NCI-H82 (cell line): Measurements from ENCODE around the gene CD79B.
A peak's percentile ranks its signal among the peaks of the same experiment; 100 is the strongest.
"Not testable (repeated sequence)": the region's sequence is repeated elsewhere in the genome, so short reads cannot be mapped to it uniquely, and the experiment has no call there.

Source experiments
- DNase-seq: peaks from one replicate; lab custom pipeline; 2025; lab: John Stamatoyannopoulos, UW

Gene CD79B

GRCh38 chr17:63933598-63933997, 1.5 kb upstream of the CD79B start:
- no peak for DNase-seq

DNA sequence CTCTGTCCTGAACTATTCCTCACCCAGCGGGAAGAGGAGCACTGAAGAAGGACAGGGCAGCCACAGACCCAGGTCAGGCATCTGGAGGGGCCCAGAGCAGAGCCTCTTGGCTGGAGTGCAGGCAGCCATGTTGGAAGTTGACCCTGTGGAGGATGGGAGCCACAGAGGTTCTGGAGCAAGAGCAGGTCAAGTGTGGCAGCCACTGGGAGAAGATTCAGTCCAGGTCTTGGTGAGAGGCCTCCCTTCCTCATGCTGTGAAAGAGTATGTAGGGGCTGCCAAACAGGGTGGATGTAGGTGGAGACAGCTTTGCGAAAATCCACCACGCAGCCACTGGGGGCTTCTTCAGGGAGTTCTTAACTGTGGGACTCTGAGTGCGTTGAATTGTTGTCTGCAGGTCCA, 590 bp upstream of the CD79B start:
- no peak for DNase-seq

GRCh38 chr17:63930951-63931575, 1.1 kb downstream of the CD79B start:
- DNase-seq, result no peak

- no peak for DNase-seq
Measured at GRCh38 chr17:63929860-63930766, 2.0 kb downstream of the CD79B start.

- no peak for DNase-seq
Measured at GRCh38 chr17:63928966-63929695, 3.0 kb downstream of the CD79B start.

DNA sequence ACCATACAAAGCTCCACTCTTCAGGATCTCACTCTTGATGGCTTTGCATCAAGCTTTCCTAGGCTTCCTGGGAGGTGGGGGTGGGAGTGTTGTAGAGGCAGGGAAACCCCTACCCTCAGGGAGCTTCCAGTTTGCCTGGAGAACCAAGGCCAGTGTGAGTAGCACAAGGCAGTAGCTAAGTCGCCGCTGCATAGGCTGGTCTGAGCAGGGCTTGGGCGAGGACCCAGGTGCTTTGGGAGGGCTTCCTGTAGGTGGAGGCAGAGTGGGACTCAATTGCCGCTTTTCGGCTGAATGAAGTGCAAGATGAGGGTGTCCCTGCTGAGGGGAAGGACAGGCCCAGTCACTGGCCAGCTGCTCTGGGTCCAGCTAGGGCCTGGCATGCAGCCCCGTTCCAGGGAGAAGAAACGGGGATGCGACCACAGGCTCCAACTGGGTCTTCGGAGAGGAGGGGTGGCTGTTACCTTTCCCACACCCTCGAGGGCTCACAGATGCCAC, 3.9 kb downstream of the CD79B start:
- DNase-seq, result no peak

- peak; percentile 19 for DNase-seq
Measured at GRCh38 chr17:63927464-63928171, 4.5 kb downstream of the CD79B start.

- DNase-seq, result no peak
Measured at GRCh38 chr17:63926164-63926563, 6.0 kb downstream of the CD79B start.

DNA sequence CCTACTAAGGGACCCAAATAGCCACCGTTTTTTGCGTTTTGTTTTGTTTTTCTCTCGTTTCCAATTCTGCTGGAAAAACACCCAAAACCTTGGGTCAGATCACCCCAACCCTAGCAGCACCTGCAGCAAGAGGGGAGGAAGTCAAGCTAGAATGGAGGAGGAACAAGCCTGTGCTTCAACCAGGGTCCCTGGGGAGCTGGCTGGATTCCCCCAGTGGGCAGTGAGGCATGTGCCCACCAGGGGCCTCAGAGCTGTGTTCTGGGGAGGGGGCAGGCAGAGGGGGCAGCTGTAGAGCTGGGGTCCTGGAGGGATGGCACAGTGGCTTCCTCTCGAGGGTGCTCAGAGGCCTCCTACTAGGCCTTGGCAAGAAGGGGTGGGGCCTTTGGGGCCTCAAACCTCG, 6.5 kb downstream of the CD79B start:
- DNase-seq, result no peak

DNA sequence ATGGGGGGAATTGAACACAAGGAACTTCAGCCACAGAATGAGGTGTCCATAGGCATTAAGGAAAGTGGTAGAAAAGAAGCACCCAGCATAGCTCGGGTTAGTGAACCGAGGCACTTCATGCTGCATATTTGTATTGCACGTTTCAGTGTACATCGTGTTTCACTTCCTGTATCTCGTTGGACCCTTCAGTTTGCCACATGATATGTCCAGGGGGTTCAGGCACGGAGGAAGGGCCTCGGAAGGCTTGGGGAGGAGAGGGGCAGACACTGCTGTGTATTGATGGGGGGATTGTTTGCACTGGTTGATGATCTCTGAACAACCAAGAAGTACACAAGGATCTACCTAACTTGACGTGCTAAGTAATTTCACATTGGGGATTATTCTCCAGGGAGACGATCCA, 9.7 kb downstream of the CD79B start:
- not testable (repeated sequence) for DNase-seq

- not testable (repeated sequence) for DNase-seq
Measured at GRCh38 chr17:63920779-63921178, 11.4 kb downstream of the CD79B start.

DNA sequence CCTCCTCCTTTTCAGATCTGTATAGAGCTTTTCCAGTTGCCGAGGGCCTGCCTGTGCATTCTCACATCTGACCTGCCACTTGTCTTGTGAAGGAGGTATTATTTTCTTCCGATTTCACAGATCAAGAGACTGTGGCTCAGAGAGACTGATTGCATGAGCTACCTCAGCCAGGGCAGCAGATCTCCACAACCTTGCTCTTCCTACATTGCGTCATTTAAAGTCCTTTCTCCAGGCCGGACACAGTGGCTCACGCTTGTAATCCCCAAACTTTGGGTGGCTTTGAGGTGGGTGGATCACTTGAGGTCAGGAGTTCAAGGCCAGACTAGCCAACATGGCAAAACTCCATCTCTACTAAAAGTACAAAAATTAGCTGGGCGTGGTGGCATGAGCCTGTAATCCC, 12.1 kb downstream of the CD79B start:
- not testable (repeated sequence) for DNase-seq

DNA sequence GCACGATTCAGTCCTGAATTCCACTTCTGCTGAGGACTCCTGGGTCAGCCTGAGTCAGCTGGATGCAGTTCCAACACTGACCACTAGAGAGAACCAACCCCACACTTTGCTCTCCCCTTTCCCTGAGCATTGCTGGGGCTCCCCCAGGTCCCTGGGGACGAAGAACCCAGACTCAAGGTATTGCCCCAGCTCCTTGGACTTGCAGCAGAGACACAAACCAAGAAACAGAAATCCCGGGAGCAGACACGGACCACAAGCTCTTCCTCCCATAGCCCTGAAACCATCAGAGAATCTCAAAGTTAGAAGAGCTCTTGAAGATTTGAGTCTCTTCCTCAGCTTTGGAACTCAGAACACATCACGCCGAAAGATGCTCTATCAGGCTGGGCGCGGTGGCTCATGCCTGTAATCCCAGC, 12.8 kb downstream of the CD79B start:
- DNase-seq, result peak; percentile 76

DNA sequence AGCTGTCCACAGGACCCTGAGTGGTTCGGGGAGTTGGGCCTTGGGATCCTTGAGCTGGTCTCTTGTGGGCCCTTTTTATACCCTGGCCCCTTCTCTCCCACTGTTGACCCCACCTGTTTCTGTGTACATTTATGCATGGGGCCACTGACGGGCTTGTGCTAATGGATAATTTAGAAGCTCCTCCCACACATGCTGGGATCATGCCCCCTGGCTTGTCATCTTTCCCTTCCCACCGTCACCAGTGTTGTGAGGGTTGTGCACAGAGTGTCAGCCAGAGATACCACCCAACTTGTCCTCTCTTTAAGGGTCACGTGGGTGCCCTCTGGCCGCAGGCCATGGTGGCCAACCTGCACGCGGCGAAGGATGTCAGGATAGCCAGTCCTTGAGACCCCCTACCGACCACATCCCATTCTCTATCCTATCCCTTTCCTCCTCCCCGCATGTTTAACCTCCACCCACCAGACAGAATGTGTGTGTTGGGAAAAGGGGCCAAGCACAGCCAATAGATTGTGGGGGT, 13.3 kb downstream of the CD79B start, which contains the start of gene GH1:
TSS of gene GH1 (minus strand) at position 51 of the 517 bp plus-strand sequence. CDS start 63 bp downstream, outside the sequence.
- not testable (repeated sequence) for DNase-seq

DNA sequence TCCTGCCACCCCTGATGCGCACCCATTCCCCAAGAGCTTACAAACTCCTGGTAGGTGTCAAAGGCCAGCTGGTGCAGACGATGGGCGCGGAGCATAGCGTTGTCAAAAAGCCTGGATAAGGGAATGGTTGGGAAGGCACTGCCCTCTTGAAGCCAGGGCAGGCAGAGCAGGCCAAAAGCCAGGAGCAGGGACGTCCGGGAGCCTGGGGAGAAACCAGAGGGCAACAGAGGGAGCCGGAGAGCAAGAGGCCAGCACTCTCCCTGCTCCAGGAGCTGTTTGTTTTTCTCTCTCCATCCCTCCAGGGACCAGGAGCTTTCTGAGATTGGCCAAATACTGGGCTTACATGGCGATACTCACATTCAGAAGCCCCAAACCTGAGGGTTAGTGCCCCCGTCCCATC, 13.8 kb downstream of the CD79B start:
- DNase-seq, result peak; percentile 26

DNA sequence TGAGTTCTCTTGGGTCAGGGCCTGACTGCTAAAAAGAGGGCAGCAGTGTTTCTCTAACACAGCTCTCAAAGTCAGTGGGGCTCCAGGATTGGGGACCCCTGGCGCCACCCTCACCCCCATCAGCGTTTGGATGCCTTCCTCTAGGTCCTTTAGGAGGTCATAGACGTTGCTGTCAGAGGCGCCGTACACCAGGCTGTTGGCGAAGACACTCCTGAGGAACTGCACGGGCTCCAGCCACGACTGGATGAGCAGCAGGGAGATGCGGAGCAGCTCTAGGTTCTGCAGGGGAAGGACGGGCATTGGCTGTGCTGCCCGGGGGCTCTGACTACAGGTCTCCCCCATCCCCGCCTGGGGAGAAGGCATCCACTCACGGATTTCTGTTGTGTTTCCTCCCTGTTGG, 14.5 kb downstream of the CD79B start:
- DNase-seq, result no peak

DNA sequence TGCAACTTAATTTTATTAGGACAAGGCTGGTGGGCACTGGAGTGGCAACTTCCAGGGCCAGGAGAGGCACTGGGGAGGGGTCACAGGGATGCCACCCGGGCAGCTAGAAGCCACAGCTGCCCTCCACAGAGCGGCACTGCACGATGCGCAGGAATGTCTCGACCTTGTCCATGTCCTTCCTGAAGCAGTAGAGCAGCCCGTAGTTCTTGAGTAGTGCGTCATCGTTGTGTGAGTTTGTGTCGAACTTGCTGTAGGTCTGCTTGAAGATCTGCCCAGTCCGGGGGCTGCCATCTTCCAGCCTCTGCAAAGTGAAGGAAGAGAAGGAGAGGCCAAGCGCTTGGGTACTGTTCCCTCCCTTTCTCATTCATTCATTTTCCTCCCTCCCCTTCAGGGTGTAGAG, 14.9 kb downstream of the CD79B start:
- not testable (repeated sequence) for DNase-seq

DNA sequence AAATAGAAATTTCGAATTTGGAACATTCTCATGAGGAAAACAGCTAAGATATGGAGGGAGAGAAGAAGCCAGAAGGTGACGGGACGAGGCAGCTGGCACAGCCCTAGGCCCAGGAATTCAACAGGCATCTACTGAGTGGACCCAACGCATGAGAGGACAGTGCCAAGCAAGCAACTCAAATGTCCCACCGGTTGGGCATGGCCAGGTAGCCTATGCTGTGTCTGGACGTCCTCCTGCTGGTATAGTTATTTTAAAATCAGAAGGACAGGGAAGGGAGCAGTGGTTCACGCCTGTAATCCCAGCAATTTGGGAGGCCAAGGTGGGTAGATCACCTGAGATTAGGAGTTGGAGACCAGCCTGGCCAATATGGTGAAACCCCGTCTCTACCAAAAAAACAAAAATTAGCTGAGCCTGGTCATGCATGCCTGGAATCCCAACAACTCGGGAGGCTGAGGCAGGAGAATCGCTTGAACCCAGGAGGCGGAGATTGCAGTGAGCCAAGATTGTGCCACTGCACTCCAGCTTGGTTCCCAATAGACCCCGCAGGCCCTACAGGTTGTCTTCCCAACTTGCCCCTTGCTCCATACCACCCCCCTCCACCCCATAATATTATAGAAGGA, 15.5 kb downstream of the CD79B start:
- no peak for DNase-seq

GRCh38 chr17:63915753-63916152, 16.4 kb downstream of the CD79B start:
- DNase-seq, result not testable (repeated sequence)

DNA sequence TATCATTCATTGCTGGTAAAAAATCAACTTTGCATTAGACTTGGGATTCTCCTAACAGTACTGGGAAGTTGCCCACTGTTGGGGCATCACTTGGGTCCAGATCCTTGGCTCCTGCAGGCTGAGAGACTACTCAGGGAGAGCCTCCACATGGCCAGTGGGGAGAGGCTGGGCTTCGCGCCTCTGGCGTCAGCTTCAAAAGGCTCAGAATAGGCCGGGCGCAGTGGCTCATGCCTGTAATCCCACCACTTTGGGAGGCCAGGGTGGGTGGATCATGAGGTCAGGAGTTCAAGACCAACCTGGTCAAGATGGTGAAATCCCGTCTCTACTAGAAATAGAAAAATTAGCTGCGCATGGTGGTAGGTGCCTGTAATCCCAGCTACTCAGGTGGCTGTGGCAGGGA, 17.7 kb downstream of the CD79B start:
- no peak for DNase-seq

DNA sequence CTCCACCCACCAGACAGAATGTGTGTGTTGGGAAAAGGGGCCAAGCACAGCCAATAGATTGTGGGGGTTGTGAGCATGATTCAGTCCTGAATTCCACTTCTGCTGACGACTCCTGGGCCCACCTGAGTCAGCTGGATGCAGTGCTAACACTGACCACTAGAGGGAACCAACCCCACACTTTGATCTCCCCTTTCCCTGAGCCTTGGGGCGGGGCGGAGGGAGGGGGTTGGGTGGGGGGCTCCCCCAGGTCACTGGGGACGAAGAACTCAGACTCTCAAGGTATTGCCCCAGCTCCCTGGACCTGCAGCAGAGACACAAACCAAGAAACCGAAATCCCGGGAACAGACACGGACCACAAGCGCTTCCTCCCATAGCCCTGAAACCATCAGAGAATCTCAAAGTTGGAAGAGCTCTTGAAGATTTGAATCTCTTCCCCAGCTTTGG, 20.5 kb downstream of the CD79B start:
- peak; percentile 73 for DNase-seq
